ENCODE results near the gene FADS2.

DNA sequence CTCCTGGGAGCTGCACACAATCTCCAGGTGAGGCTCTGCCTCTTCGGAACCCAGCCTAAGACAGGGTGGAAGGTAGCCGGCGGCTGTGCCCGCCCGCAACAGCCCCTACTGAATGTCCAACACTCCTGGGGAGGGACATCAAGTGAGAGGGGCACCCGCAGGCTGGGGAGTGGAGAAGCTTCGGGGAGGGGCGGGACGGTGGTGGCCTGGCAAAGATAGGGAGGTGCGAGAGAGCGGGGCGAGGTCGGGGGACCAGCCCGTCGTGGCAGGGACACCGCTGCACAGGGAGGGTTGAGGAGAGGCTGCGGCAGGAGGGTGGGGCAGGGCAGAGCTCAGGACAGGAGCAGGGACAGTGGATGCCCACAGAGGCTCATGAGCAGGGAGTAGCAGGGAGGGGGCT, 72.2 kb downstream of the FADS2 start:
- TF ChIP-seq POLR2A (IDR thresholded peaks at IDR 0.05): no peak
- TF ChIP-seq, protein P1, sequence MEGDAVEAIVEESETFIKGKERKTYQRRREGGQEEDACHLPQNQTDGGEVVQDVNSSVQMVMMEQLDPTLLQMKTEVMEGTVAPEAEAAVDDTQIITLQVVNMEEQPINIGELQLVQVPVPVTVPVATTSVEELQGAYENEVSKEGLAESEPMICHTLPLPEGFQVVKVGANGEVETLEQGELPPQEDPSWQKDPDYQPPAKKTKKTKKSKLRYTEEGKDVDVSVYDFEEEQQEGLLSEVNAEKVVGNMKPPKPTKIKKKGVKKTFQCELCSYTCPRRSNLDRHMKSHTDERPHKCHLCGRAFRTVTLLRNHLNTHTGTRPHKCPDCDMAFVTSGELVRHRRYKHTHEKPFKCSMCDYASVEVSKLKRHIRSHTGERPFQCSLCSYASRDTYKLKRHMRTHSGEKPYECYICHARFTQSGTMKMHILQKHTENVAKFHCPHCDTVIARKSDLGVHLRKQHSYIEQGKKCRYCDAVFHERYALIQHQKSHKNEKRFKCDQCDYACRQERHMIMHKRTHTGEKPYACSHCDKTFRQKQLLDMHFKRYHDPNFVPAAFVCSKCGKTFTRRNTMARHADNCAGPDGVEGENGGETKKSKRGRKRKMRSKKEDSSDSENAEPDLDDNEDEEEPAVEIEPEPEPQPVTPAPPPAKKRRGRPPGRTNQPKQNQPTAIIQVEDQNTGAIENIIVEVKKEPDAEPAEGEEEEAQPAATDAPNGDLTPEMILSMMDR (IDR thresholded peaks at IDR 0.05): no peak
